Omental fat pad (tissue), 4 donors: ENCODE results near the gene GPR25. TPM values are rescaled to one million over a fixed set of nuclear protein-coding genes. Genes with fewer than 3 reads are reported as not detected.

Source experiments
- ATAC-seq: fragments of 150-250 bp; one replicate; pipeline ENCODE4 v1.9.1; 2016; ENCODE audit warnings: mild to moderate bottlenecking, moderate library complexity; ENCODE audit not compliant: low FRiP score
- DNase-seq: peaks from one replicate; pipeline ENCODE4 v3.0.0-alpha.2; 2019; ENCODE audit warnings: low spot score
- total RNA-seq, 4 donors: library from RNA; depleted of rRNA; stranded (reverse); fragments of >200 nt; gene quantifications; one replicate each; pipeline ENCODE4 v1.1.0, GENCODE V29; 2016
- TF ChIP-seq, protein P1 (sequence below), 3 donors: fragments of 450-650 bp; IDR thresholded peaks; one replicate each; pipeline ENCODE4 v1.5.1; 2016 to 2017; ENCODE audit warnings: antibody characterized with exemption in 3 of 3, mild to moderate bottlenecking in 3 of 3, moderate library complexity in 2 of 3

The GPR25 gene
- total RNA-seq, 4 donors from 2014 or later, result not detected

DNA sequence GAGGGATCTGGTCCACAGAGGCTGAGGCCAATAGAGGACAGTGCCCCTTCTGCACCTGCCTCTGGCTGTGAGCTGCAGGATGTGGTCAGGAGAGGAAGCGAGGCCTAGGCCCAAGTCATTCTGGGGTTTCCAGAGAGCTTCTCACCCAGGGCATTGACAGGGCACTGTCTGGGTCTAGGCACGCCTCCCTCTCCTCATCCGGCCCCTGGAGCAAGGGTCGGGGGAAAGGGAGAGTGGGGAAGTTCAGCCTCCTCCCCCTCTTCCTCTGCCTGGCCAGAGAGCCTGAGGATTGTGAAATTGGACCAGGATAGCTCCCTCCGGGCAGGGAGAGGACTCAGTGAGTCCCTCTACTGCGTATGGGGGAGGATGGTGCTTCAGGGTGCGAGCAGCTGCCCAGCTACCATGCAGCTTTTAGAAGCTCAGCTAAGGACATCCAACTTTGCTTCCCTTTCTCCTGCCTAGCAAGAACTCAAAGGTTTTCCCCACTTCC, 15.6 kb downstream of the GPR25 start:
- DNase-seq, result no peak
- TF ChIP-seq, protein P1, sequence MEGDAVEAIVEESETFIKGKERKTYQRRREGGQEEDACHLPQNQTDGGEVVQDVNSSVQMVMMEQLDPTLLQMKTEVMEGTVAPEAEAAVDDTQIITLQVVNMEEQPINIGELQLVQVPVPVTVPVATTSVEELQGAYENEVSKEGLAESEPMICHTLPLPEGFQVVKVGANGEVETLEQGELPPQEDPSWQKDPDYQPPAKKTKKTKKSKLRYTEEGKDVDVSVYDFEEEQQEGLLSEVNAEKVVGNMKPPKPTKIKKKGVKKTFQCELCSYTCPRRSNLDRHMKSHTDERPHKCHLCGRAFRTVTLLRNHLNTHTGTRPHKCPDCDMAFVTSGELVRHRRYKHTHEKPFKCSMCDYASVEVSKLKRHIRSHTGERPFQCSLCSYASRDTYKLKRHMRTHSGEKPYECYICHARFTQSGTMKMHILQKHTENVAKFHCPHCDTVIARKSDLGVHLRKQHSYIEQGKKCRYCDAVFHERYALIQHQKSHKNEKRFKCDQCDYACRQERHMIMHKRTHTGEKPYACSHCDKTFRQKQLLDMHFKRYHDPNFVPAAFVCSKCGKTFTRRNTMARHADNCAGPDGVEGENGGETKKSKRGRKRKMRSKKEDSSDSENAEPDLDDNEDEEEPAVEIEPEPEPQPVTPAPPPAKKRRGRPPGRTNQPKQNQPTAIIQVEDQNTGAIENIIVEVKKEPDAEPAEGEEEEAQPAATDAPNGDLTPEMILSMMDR (IDR thresholded peaks at IDR 0.05), result no peak
- no peak for ATAC-seq

DNA sequence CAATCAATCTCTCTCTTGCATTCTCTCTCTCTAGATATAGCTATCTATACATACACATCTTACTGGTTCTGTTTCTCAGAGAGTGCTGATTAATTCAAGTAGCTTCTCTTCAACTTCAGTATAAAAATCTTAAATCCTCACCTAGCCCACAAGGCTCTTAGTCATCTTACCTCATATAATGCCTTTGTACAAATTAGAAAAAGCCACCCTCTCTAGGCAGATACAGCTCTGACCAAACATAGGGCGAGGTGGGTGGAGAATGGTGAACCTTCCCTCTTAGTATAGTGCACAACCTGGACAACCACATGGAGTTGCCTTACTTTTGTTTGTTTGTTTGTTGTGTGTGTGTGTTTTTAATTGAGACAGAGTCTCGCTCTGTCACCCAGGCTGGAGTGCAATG, 16.8 kb downstream of the GPR25 start:
- ATAC-seq (no peak), DNase-seq (no peak)
- TF ChIP-seq, protein P1 (IDR thresholded peaks at IDR 0.05), result no peak

DNA sequence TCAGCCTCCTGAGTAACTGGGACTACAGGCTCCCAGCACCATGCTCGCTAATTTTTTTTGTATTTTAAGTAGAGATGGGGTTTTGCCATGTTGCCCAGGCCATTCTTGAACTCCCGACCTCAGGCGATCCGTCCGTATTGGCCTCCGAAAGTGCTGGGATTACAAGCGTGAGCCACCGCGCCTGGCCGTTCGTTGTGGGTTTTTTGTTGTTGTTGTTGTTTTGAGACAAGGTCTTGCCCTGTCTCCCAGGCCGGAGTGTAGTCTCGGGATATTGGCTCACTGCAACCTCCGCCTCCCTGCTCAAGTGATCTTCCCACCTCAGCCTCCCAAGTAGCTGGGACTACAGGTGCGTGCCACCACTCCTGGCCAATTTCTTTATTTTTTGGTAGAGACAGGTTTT, 17.2 kb downstream of the GPR25 start:
- no peak for ATAC-seq
- TF ChIP-seq, protein P1 (IDR thresholded peaks at IDR 0.05), result no peak

DNA sequence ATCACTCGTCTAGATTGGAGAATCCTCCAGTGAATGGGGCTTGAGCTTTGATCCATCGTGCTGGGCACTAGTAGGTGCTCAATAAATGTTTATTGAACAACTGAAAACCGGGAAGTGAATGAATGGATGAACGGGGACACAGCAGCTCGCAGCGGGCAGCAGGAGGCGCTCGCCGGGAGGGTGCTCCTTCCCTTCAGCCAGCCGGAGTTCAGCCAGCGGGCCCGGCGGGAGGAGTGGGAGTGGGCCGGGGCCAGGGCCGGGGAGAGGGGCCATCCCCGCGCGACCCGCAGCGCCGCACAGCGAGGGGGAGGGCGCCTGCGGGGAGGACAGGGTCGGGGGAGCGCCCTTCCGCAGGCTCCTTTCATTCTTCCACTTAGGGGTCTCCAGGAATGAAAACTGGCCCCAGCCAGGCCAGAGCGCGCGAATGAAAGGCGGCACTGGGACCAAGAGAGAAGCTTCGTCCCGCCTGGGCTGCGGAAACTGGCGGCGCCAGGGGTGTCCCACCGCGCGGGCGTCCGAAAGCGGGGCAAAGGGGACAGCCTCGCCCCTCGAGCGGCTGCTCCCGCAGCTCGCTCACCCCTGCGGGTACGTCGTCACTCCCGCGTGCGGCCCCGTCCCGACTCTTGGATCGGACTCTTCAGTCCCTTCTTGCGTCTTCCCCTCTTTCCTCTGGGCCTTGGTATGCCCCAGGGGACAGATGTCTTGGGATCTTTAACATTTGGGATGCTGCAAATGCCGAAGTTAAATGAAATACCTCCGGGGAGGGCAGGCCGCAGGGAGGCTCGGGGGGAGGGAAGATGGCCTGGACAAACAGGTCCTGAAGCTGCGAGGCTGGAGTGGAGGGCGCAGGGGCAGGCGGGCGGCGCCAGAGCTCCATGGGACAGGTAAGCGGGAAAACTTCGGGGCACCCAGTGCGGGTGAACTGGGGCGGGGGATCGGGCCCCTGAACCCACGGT, 18.3 kb downstream of the GPR25 start:
- TF ChIP-seq, protein P1 (IDR thresholded peaks at IDR 0.05), result no peak
- no peak for DNase-seq
- peak; percentile 18 for ATAC-seq

More for the DNA sequence above, 17.2 kb downstream of the GPR25 start:
- no peak for DNase-seq

DNA sequence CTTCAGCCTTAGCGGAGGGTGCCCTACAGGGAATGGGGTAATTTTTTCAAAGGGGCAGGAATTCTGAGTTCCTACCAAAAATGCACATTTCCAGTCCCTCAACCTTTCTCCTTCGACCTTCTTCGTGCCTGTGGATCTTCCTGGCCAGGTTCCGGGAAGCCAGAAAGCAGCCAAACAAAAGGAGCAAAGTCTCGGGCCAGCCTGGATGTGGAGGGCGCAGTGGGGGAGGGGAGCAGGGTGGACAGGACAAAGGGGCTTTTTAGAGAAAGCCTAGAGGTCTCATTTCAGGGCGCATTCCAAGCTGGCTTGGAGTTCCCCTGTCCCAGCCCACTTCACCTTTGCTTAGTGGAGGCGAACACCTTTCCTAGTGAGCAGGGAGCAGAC, 19.0 kb downstream of the GPR25 start:
- no peak for ATAC-seq
- DNase-seq, result no peak
- TF ChIP-seq, protein P1 (IDR thresholded peaks at IDR 0.05), result no peak

DNA sequence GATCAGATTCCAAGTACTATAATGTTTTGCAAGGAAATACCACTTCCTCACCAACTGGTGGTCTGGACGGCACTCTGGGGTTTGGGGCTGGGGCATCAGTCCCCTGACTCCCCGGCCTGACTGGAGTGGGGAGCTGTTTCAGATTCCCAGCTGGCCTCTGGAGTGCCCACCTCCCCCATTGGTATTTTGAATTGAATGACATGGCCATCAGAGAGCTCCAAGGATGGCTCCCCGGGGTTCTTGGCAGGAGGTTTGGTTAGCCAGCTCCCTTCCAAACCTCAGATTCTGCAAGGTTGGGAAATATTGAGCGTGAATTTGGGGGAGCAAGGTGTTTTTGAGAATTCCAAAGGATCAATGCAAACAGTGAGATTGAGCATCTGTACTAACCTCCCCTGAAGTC, 19.8 kb downstream of the GPR25 start:
- no peak for ATAC-seq
- DNase-seq, result no peak
- TF ChIP-seq, protein P1 (IDR thresholded peaks at IDR 0.05), result no peak

DNA sequence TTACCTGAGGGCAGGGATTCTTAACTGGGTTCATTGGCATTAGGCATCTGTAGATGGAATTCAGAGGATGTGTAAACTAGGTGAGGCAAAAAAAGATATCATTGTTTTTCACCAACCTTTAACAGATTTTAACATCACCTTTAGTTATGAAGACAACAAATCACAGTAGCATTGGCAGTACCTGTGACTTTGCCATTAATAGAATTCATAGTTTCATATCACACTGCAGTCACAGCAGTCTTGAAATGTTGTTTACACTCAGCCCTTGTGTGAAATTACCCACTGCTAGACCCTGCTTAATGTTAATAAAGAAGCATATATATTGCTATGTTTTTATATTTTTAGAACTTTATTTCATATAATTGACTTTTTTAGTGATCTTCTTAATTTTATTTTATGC, 20.2 kb downstream of the GPR25 start:
- ATAC-seq, result no peak
- no peak for DNase-seq
- TF ChIP-seq, protein P1 (IDR thresholded peaks at IDR 0.05), result no peak
